ENCODE results near the gene GBP2. TPM values are rescaled to one million over a fixed set of nuclear protein-coding genes. Genes with fewer than 3 reads are reported as not detected.
A peak's percentile ranks its signal among the peaks of the same experiment; 100 is the strongest.
"Not testable (repeated sequence)": the region's sequence is repeated elsewhere in the genome, so short reads cannot be mapped to it uniquely, and the experiment has no call there.

The GBP2 gene
- total RNA-seq, 4 donors from 2014 or later = 52.7 to 86.6 (median 62.7) TPM

DNA sequence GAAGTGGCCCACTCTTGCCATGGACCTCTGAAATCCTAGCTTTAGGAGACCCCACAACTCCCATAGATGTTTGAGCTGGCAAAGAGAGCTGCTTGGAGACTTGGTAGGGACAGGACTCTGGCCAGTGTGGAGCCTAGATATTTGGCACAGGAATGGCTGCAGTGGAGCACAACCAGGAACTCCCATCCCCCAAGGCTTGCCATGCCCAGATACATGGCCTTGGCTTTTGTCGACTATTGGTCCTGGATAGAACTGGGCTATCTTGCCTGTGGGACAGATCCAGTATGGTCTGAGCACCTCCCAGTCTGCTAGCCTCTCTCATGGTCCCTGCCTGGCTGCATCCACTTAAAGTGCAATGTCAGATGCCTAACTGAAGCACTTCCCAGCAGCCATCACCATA lies 7.8 kb upstream of the GBP2 start:
- no peak for DNase-seq
- TF ChIP-seq POLR2A (IDR thresholded peaks at IDR 0.05) (no peak), CTCF (IDR thresholded peaks at IDR 0.05) (no peak)
- Histone ChIP-seq H3K9me3 (no peaks in the 10 kb centered on the region), H3K36me3 (no peaks in the 10 kb centered on the region), H3K27ac (no peak overlapping the region), H3K4me1 (peaks cover 0 to 15% (median 0%) of the 10 kb centered on the region in 4 donors), H3K27me3 (no peaks in the 10 kb centered on the region), H3K4me3 (no peak overlapping the region)

DNA sequence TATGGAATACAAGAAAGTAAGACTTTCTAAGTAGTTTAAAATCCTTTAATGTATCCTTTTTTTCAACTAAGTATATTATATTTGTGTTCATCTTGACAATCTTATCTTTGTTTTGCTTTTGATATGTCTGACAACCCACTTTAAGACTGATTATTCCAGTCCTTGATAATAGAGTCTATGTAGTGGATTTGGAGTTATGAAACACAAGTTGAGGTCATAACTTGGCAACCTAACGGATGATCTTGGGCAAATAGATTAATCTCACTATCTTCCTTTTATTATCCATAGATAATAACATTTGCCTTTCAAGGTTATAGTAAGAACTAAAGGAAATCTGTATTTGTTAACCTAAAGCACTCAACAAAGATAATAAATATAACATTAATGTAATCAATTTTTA lies 4.8 kb upstream of the GBP2 start:
- peaks cover 0 to 22% (median 0%) of the 10 kb centered on the region in 4 donors for H3K4me1 ChIP-seq
- no peak for TF ChIP-seq POLR2A (IDR thresholded peaks at IDR 0.05)
- no peak for TF ChIP-seq CTCF (IDR thresholded peaks at IDR 0.05)
- no peak for DNase-seq
- H3K27me3 ChIP-seq = no peaks in the 10 kb centered on the region
- H3K4me3 ChIP-seq = no peak overlapping the region
- H3K27ac ChIP-seq = no peak overlapping the region
- no peaks in the 10 kb centered on the region for H3K36me3 ChIP-seq
- H3K9me3 ChIP-seq = no peaks in the 10 kb centered on the region

GRCh38 chr1:89129911-89130310 lies 4.0 kb upstream of the GBP2 start:
- H3K27ac ChIP-seq = peak overlapping the region in 3 of 4 donors; percentile 69 to 83 (median 70)
- TF ChIP-seq CTCF (IDR thresholded peaks at IDR 0.05) (no peak), POLR2A (IDR thresholded peaks at IDR 0.05) (no peak)

DNA sequence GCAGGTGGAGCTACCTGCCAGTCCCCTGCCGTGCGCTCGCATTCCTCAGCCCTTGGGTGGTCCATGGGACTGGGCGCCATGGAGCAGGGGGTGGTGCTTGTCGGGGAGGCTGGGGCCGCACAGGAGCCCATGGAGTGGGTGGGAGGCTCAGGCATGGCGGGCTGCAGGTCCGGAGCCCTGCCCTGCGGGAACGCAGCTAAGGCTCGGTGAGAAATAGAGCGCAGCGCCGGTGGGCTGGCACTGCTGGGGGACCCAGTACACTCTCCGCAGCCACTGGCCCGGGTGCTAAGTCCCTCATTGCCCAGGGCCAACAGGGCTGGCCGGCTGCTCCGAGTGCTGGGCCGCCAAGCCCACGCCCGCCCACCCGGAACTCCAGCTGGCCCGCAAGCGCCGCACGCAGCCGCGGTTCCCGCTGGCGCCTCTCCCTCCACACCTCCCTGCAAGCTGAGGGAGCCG lies 2.1 kb upstream of the GBP2 start:
- not testable (repeated sequence) for H3K27me3 ChIP-seq, H3K9me3 ChIP-seq, H3K36me3 ChIP-seq
- DNase-seq = peak in 1 of 3 donors; percentile 47
- H3K4me3 ChIP-seq = peak overlapping the region in 1 of 4 donors; percentile 36
- peak overlapping the region; percentile 69 to 89 (median 76) for H3K27ac ChIP-seq
- H3K4me1 ChIP-seq = peaks cover 0 to 22% (median 0%) of the 10 kb centered on the region in 4 donors

More at GRCh38 chr1:89129911-89130310, 4.0 kb upstream of the GBP2 start:
- Histone ChIP-seq H3K4me1 (peaks cover 0 to 22% (median 0%) of the 10 kb centered on the region in 4 donors), H3K4me3 (no peak overlapping the region), H3K9me3 (no peaks in the 10 kb centered on the region), H3K36me3 (no peaks in the 10 kb centered on the region), H3K27me3 (no peaks in the 10 kb centered on the region)
- DNase-seq = no peak

DNA sequence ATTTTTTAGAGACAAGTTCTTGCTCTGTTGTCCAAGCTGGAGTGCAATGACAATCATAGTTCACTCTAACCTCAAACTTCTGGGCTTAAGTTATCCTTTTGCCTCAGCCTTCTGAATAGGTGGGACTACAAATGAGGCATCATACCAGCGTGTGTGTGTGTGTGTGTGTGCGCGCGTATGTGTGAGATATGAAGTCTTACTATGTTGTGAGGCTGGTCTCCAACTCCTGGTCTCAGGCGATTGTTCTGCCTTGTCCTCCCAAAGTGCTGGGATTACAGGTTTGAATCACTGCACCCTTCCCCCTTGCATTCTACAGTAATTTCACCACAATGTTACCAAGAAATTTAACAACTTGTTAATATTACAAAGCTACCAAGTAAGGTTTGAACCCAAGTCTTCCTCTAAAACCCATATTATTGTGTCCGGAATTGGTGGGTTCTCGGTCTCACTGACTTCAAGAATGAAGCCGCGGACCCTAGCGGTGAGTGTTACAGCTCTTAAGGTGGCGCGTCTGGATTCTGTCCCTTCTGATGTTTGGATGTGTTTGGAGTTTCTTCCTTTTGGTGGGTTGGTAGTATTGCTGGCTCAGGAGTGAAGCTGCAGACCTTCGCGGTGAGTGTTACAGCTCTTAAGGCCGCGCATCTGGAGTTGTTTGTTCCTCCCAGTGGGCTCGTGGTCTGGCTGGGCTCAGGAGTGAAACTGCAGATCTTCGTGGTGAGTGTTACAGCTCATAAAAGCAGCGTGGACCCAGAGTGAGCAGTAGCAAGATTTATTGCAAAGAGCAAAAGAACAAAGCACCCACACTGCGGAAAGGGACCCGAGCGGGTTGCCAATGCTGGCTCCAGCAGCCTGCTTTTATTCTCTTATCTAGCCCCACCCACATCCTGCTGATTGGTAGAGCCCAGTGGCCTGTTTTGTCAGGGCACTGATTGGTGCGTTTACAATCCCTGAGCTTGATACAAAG lies 970 bp upstream of the GBP2 start:
- TF ChIP-seq POLR2A (IDR thresholded peaks at IDR 0.05) = peak; percentile 45 to 47
- Histone ChIP-seq H3K4me3 (peak overlapping the region; percentile 3 to 20 (median 16)), H3K27ac (peak overlapping the region; percentile 70 to 89 (median 82)), H3K4me1 (peaks cover 0 to 27% (median 0%) of the 10 kb centered on the region in 4 donors)
- H3K27me3 ChIP-seq, H3K9me3 ChIP-seq, H3K36me3 ChIP-seq: not testable (repeated sequence)
- DNase-seq = peak in 2 of 3 donors; percentile 52 to 75

GRCh38 chr1:89125240-89125912 lies 538 bp downstream of the GBP2 start:
- peaks cover 0 to 14% (median 0%) of the 10 kb centered on the region in 3 donors for H3K36me3 ChIP-seq
- TF ChIP-seq CTCF (IDR thresholded peaks at IDR 0.05) (no peak), POLR2A (IDR thresholded peaks at IDR 0.05) (no peak)
- DNase-seq = peak in 2 of 3 donors; percentile 22 to 55
- H3K27ac ChIP-seq = peak overlapping the region; percentile 70 to 89 (median 82)
- peak overlapping the region; percentile 32 to 59 (median 48) for H3K4me3 ChIP-seq
- no peaks in the 10 kb centered on the region for H3K9me3 ChIP-seq
- H3K4me1 ChIP-seq = peaks cover 0 to 27% (median 0%) of the 10 kb centered on the region in 4 donors
- H3K27me3 ChIP-seq = no peaks in the 10 kb centered on the region

Data from Peyer's patch (tissue), 4 donors.